OCI-M2 (cell line): Measurements from ENCODE around the gene GPANK1.

Source experiments
- DNase-seq: peaks from one replicate; lab custom pipeline; 2025; ENCODE audit not compliant: unreplicated experiment; lab: John Stamatoyannopoulos, UW

GPANK1 gene

GRCh38 chr6:31621320-31621939, 43.4 kb downstream of the GPANK1 start:
- no peak for DNase-seq

GRCh38 chr6:31620586-31621319, 44.0 kb downstream of the GPANK1 start, which contains the start of gene PRRC2A:
TSS of gene PRRC2A (plus strand) at chr6:31620715. CDS start at chr6:31622790, 2,075 bp downstream.
- DNase-seq: no peak

- peak; percentile 97 for DNase-seq
Measured at GRCh38 chr6:31619805-31620585, 44.8 kb downstream of the GPANK1 start.

- no peak for DNase-seq
Measured at GRCh38 chr6:31617010-31617409, 47.8 kb downstream of the GPANK1 start.

- no peak for DNase-seq
Measured at GRCh38 chr6:31615748-31616147, 49.0 kb downstream of the GPANK1 start.

GRCh38 chr6:31614684-31615578, 49.9 kb downstream of the GPANK1 start, which contains the start of gene AIF1:
TSS of gene AIF1 (plus strand) at chr6:31615234. CDS start at chr6:31615330, 96 bp downstream.
- no peak for DNase-seq

- no peak for DNase-seq
Measured at GRCh38 chr6:31614075-31614619, 50.6 kb downstream of the GPANK1 start.
